NT2/D1 (cell line): ENCODE results near the gene PAPPA2.

ENCODE experiments used
- YY1 ChIP-seq: IDR thresholded peaks from 2 replicates; pipeline ENCODE4 v1.6.1; 2011; ENCODE audit not compliant: insufficient read length, insufficient read depth
- ZNF274 ChIP-seq: IDR thresholded peaks from 2 replicates; pipeline ENCODE4 v1.6.1; 2011; ENCODE audit warnings: mild to moderate bottlenecking, low read depth, low read length

DNA sequence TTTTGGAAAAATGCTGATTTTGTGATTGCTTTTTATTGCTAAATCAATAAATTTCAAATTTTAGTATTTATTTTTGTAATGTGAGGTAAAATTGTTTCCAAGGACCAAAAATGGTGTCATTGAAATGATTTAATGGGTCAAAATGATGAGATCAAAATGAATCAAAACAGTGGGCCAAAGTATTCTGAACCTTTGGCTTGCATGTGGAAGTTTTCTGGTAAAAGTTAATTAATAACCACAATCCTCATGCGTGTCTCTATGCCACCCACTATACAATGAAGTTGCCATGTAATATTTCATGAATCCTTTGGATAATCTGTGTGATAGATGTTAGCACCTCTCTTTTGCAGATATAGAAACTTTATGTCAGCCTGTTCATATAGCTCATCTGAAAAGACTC lies 83.8 kb downstream of the PAPPA2 start:
- TF ChIP-seq ZNF274 (no peak), YY1 (no peak)
